C4-2B (cell line): Measurements from ENCODE around the gene TMEM201.

Experiments used
- ZFX ChIP-seq: fragments of 450-650 bp; IDR thresholded peaks from 2 replicates; pipeline ENCODE4 v1.6.1; 2017
- TF ChIP-seq, protein P1 (sequence below): fragments of 450-650 bp; conservative IDR thresholded peaks from 2 replicates; pipeline ENCODE4 v1.5.1; 2017; ENCODE audit warnings: mild to moderate bottlenecking

DNA sequence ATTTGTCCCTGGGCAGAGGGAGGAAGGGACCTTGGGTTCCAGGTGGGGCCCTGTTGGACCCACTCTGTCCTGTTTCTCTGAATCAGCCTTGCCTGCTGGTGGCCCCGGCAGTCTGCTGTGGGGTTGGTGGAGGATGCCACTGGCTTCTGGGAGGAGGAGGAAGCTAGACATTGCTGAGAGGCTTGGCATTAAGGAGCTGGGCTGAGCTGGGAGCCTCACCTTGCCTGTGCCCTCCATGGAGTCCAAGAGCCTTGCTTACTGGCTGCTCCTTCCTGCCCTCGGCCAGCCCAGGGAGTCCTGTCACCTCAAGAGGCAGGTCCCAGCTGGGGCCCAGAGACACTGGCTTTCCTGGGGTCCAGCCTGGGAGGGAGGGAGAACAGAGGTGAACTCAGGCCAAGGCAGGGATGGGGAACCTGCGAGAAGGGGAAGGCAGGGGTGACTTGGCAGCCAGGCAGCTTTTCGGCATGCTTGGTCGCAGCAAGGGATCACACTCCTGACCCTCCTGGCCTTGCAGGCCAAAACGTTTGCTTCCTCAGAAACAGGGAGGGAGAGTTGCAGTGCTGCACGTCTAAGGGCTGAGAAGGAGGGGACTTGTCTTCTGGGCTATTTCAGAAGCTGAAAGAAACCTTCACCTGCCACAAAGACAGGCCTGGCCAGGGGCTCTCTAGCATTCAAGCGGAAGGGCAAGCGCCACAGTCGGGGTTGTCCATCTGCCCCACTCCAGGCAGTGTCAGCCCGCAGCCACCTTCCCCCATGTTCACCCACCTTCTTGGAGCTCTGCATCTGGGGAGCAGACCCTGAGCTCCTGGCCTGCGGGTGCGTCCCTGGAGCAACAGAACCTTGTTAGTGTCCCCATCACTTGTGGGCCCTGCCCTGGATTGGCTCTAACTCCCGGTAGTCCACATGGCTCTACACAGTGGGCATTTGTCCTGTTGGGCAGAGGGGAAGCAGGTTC is 8.9 kb downstream of the TMEM201 start:
- TF ChIP-seq, protein P1, sequence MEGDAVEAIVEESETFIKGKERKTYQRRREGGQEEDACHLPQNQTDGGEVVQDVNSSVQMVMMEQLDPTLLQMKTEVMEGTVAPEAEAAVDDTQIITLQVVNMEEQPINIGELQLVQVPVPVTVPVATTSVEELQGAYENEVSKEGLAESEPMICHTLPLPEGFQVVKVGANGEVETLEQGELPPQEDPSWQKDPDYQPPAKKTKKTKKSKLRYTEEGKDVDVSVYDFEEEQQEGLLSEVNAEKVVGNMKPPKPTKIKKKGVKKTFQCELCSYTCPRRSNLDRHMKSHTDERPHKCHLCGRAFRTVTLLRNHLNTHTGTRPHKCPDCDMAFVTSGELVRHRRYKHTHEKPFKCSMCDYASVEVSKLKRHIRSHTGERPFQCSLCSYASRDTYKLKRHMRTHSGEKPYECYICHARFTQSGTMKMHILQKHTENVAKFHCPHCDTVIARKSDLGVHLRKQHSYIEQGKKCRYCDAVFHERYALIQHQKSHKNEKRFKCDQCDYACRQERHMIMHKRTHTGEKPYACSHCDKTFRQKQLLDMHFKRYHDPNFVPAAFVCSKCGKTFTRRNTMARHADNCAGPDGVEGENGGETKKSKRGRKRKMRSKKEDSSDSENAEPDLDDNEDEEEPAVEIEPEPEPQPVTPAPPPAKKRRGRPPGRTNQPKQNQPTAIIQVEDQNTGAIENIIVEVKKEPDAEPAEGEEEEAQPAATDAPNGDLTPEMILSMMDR: no peak
- no peak for TF ChIP-seq ZFX
